ENCODE data around the gene RASSF1. TPM values are rescaled to one million over a fixed set of nuclear protein-coding genes. Genes with fewer than 3 reads are reported as not detected.

The RASSF1 gene
- total RNA-seq, 1 experiment from 2014 or later = 15.9 TPM

DNA sequence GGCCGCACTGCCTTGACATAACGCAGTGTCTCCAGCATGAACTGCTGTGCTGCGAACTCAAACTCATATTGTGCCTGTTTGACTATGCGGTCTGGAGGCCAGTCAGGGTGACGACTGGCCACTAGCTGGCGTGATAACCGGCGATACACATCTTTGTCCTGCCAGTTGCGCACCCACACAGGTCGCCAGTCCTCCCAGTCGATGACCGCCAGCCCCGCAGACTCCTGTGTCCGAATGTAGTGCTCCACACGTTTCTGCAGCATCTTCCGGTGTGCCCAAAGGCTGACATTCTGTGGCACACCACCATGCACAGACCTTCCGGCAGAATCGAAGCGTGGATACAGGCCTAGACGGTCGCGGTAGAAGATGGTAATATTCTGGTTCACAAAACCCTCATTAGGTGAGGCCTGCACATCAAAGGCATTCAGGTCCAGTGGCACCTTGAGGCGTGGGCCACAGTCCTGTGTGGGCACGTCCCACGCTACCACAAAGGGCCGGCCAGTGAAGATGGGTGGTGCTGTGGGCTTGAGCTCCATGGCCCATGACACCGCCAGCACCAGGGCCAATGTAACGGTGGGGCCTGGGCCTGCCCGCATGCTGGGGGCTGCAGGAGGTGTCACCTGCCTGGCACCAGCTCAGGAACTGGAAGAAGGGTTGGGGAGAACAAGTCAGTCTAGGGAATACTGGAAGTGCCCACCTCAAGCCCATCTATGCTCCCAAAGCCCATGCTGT lies 20.6 kb downstream of the RASSF1 start:
- intact Hi-C loops (cut with micrococcal nuclease; ENCODE audit: unreplicated experiment) = no loop called here
- H2AFZ ChIP-seq = no peak overlapping the region
- no peaks in the 10 kb centered on the region for H3K27me3 ChIP-seq (ENCODE audit: insufficient read depth, low read depth)
- H3K4me1 ChIP-seq (replicated peaks; ENCODE audit: insufficient read depth) = peaks cover 46% of the 10 kb centered on the region
- ChIA-PET CTCF (no interaction called here), POLR2A (ENCODE audit: unreplicated experiment) (no interaction called here)
- BruUV-seq (replicated peaks) = no TSS peak
- DNase-seq = no peak
- no peaks in the 10 kb centered on the region for H3K9me3 ChIP-seq (ENCODE audit: insufficient read depth, low read depth)
- no peaks in the 10 kb centered on the region for H3K9me2 ChIP-seq (ENCODE audit: insufficient read depth)
- H3K4me2 ChIP-seq = peak overlapping the region; percentile 91
- peaks cover 29% of the 10 kb centered on the region for H3K79me2 ChIP-seq (ENCODE audit: low read depth)
- peaks cover 7% of the 10 kb centered on the region; the same call in 1 of the 2 replicates for H3K36me3 ChIP-seq (ENCODE audit: low read depth)
- peaks cover 41% of the 10 kb centered on the region for H3F3A ChIP-seq (ENCODE audit: insufficient read depth, low read depth)
- H3K4me3 ChIP-seq = peak overlapping the region; percentile 69
- H4K20me1 ChIP-seq (ENCODE audit: insufficient read depth) = peaks cover 7% of the 10 kb centered on the region; the same call in 1 of the 2 replicates
- no peak for TF ChIP-seq EZH2 (IDR thresholded peaks at IDR 0.05; ENCODE audit: low read depth)
- TF ChIP-seq, protein P1, sequence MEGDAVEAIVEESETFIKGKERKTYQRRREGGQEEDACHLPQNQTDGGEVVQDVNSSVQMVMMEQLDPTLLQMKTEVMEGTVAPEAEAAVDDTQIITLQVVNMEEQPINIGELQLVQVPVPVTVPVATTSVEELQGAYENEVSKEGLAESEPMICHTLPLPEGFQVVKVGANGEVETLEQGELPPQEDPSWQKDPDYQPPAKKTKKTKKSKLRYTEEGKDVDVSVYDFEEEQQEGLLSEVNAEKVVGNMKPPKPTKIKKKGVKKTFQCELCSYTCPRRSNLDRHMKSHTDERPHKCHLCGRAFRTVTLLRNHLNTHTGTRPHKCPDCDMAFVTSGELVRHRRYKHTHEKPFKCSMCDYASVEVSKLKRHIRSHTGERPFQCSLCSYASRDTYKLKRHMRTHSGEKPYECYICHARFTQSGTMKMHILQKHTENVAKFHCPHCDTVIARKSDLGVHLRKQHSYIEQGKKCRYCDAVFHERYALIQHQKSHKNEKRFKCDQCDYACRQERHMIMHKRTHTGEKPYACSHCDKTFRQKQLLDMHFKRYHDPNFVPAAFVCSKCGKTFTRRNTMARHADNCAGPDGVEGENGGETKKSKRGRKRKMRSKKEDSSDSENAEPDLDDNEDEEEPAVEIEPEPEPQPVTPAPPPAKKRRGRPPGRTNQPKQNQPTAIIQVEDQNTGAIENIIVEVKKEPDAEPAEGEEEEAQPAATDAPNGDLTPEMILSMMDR (conservative IDR thresholded peaks at IDR 0.05) = no peak
- H3K27ac ChIP-seq = no peak overlapping the region

DNA sequence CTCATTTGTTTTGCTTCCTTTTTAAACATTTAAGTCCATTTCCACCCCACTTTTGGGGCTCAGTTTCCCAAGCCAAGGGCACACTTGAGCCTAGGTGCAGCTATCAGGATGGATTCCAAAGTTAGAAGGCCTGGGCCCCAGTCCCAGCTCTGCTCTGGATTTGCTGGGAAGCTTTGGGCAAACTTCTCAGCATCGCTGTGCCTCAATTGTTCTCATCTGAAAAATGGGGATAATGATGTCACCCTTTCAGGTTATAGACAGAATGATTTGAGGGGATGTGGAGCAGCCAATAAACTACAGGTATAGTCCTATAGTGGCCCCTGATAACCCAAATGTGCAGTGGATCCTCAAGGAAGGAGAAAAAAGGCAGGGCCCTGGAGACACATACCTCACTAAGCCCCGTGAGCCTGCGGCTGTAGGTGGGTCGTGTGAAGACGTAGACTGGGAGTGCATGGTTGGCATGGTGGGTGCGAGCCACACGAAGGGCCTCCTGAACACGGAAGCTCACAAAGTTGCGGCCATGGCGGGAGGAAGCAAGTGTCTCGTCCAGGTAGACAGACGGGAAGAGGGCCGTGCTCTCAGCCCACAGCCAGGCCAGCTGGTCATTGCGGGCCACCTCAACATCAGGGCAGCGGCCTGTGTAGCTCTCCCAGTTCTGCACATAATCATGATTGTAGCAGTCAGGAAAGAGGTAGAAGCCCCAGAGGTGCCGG lies 21.3 kb downstream of the RASSF1 start:
- TF ChIP-seq EZH2 (IDR thresholded peaks at IDR 0.05; ENCODE audit: low read depth) = no peak
- TF ChIP-seq, protein P1 (conservative IDR thresholded peaks at IDR 0.05) = no peak
- no peak for DNase-seq
- H3F3A ChIP-seq (ENCODE audit: insufficient read depth, low read depth) = peaks cover 38% of the 10 kb centered on the region
- ChIA-PET POLR2A (ENCODE audit: unreplicated experiment) (no interaction called here), CTCF (no interaction called here)
- H3K36me3 ChIP-seq (ENCODE audit: low read depth) = peaks cover 7% of the 10 kb centered on the region; the same call in 1 of the 2 replicates
- peaks cover 32% of the 10 kb centered on the region for H3K79me2 ChIP-seq (ENCODE audit: low read depth)
- no peak overlapping the region for H3K4me3 ChIP-seq
- peaks cover 7% of the 10 kb centered on the region; the same call in 1 of the 2 replicates for H4K20me1 ChIP-seq (ENCODE audit: insufficient read depth)
- peaks cover 53% of the 10 kb centered on the region for H3K4me1 ChIP-seq (replicated peaks; ENCODE audit: insufficient read depth)
- peak overlapping the region; percentile 91 for H3K4me2 ChIP-seq
- intact Hi-C loops (cut with micrococcal nuclease; ENCODE audit: unreplicated experiment) = no loop called here
- no peak overlapping the region for H2AFZ ChIP-seq
- no peak overlapping the region for H3K27ac ChIP-seq
- H3K9me2 ChIP-seq (ENCODE audit: insufficient read depth) = no peaks in the 10 kb centered on the region
- no peaks in the 10 kb centered on the region for H3K27me3 ChIP-seq (ENCODE audit: insufficient read depth, low read depth)
- BruUV-seq (replicated peaks) = no TSS peak
- H3K9me3 ChIP-seq (ENCODE audit: insufficient read depth, low read depth) = no peaks in the 10 kb centered on the region

DNA sequence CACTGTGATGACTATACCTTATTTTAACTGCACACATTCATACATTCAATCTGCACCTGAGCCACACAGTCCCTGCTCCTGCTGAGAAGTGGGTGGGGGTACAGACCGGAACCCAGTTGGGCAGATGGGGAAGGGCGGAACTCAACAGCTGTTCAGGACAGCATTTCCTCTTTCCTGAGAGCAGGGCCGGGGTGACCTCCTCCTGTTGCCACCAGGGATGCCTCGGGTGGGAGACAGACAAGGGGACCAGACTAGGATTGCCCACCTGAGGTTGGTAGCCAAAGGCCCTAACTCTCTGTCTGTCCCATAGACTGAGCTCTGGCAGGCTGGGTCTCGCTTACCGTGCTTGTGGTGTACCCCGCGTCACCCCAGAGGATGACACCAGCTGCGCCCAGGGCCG lies 22.0 kb downstream of the RASSF1 start:
- Histone ChIP-seq H3K4me2 (peak overlapping the region; percentile 91), H3K4me3 (no peak overlapping the region)

More for the DNA sequence above, 22.0 kb downstream of the RASSF1 start:
- no peak overlapping the region for H2AFZ ChIP-seq
- H3K36me3 ChIP-seq (ENCODE audit: low read depth) = peaks cover 7% of the 10 kb centered on the region; the same call in 1 of the 2 replicates
- CTCF ChIA-PET = no interaction called here
- H3K4me1 ChIP-seq (replicated peaks; ENCODE audit: insufficient read depth) = peaks cover 53% of the 10 kb centered on the region
- no peaks in the 10 kb centered on the region for H3K27me3 ChIP-seq (ENCODE audit: insufficient read depth, low read depth)
- H4K20me1 ChIP-seq (ENCODE audit: insufficient read depth) = peaks cover 7% of the 10 kb centered on the region; the same call in 1 of the 2 replicates
- peaks cover 32% of the 10 kb centered on the region for H3K79me2 ChIP-seq (ENCODE audit: low read depth)
- no peak overlapping the region for H3K27ac ChIP-seq
- intact Hi-C loops (cut with micrococcal nuclease; ENCODE audit: unreplicated experiment) = no loop called here
- no peak for DNase-seq
- peaks cover 38% of the 10 kb centered on the region for H3F3A ChIP-seq (ENCODE audit: insufficient read depth, low read depth)
- no peak for TF ChIP-seq EZH2 (IDR thresholded peaks at IDR 0.05; ENCODE audit: low read depth)
- TF ChIP-seq, protein P1 (conservative IDR thresholded peaks at IDR 0.05) = no peak
- POLR2A ChIA-PET (ENCODE audit: unreplicated experiment) = no interaction called here
- H3K9me3 ChIP-seq (ENCODE audit: insufficient read depth, low read depth) = no peaks in the 10 kb centered on the region
- H3K9me2 ChIP-seq (ENCODE audit: insufficient read depth) = no peaks in the 10 kb centered on the region
- BruUV-seq (replicated peaks) = no TSS peak

Data from PC-9 (cell line).